NK-92 treated with Interleukin-12 subunit alpha and Interleukin-12 subunit beta, amount 100 ng/mL, for 24 hours (cell line): ENCODE results near the gene KRTAP22-2.

Experiments
- DNase-seq: peaks from one replicate; lab custom pipeline; 2025; lab: John Stamatoyannopoulos, UW

The KRTAP22-2 gene

GRCh38 chr21:30590297-30590696, at the start of gene KRTAP22-2:
Gene KRTAP22-2, minus strand, starts transcription at chr21:30590397.
- no peak for DNase-seq

GRCh38 chr21:30638686-30639085, 48.5 kb upstream of the KRTAP22-2 start:
- no peak for DNase-seq

- no peak for DNase-seq
These were observed 44.7 kb upstream of the KRTAP22-2 start, which contains the start of gene KRTAP20-2 for GRCh38 chr21:30634906-30635305. Gene KRTAP20-2, plus strand, starts transcription at chr21:30635206. Its CDS starts 58 bp downstream, at chr21:30635264.

GRCh38 chr21:30629200-30629599, 39.0 kb upstream of the KRTAP22-2 start:
- no peak for DNase-seq

- DNase-seq: no peak
These were observed 37.9 kb upstream of the KRTAP22-2 start for GRCh38 chr21:30628109-30628508.

- DNase-seq: no peak
These were observed 35.4 kb upstream of the KRTAP22-2 start for GRCh38 chr21:30625449-30626165.

GRCh38 chr21:30623362-30623761, 33.2 kb upstream of the KRTAP22-2 start:
- no peak for DNase-seq

GRCh38 chr21:30620522-30620921, 30.3 kb upstream of the KRTAP22-2 start, which contains the start of gene KRTAP20-4:
Gene KRTAP20-4, plus strand, starts transcription at chr21:30620627.
- no peak for DNase-seq

- no peak for DNase-seq
These were observed 29.9 kb upstream of the KRTAP22-2 start for GRCh38 chr21:30620080-30620479.

- DNase-seq: no peak
These were observed 25.9 kb upstream of the KRTAP22-2 start, which contains the start of gene KRTAP20-1 for GRCh38 chr21:30616125-30616524. Gene KRTAP20-1, plus strand, starts transcription at chr21:30616425. Its CDS starts 30 bp downstream, at chr21:30616455.

GRCh38 chr21:30615199-30615598, 25.0 kb upstream of the KRTAP22-2 start:
- no peak for DNase-seq

- DNase-seq: no peak
These were observed 23.6 kb upstream of the KRTAP22-2 start, which contains the start of gene KRTAP6-1 for GRCh38 chr21:30613836-30614235. Gene KRTAP6-1, minus strand, starts transcription at chr21:30613930. Its CDS starts 26 bp downstream, at chr21:30613904.

GRCh38 chr21:30612132-30612531, 21.9 kb upstream of the KRTAP22-2 start:
- no peak for DNase-seq

- no peak for DNase-seq
These were observed 15.8 kb upstream of the KRTAP22-2 start for GRCh38 chr21:30605968-30606367.

- DNase-seq: no peak
These were observed 10.6 kb upstream of the KRTAP22-2 start, which contains the start of gene KRTAP22-1 for GRCh38 chr21:30600787-30601186. Gene KRTAP22-1, plus strand, starts transcription at chr21:30601087.

GRCh38 chr21:30598802-30599201, 8.6 kb upstream of the KRTAP22-2 start, which contains the start of gene KRTAP6-2:
Gene KRTAP6-2, minus strand, starts transcription at chr21:30598902. Its CDS starts 28 bp downstream, at chr21:30598874.
- DNase-seq: no peak

- DNase-seq: no peak
These were observed 1.9 kb upstream of the KRTAP22-2 start, which contains the start of gene KRTAP6-3 for GRCh38 chr21:30592140-30592539. Gene KRTAP6-3, plus strand, starts transcription at chr21:30592440. Its CDS starts 6 bp downstream, at chr21:30592446.

GRCh38 chr21:30582870-30583269, 7.3 kb downstream of the KRTAP22-2 start:
- DNase-seq: no peak

- DNase-seq: no peak
These were observed 10.1 kb downstream of the KRTAP22-2 start for GRCh38 chr21:30580132-30580531.

- DNase-seq: no peak
These were observed 10.9 kb downstream of the KRTAP22-2 start for GRCh38 chr21:30579346-30579745.

- DNase-seq: no peak
These were observed 12.4 kb downstream of the KRTAP22-2 start for GRCh38 chr21:30577766-30578165.

GRCh38 chr21:30567617-30568016, 22.6 kb downstream of the KRTAP22-2 start:
- DNase-seq: no peak

GRCh38 chr21:30563630-30564029, 26.6 kb downstream of the KRTAP22-2 start:
- DNase-seq: no peak
